Dermis microvascular lymphatic vessel endothelial cell (primary cell): ENCODE results near the gene ZNF117. TPM values are rescaled to one million over a fixed set of nuclear protein-coding genes. Genes with fewer than 3 reads are reported as not detected.

Experiments
- total RNA-seq: library from RNA; depleted of rRNA; stranded (reverse); fragments of >200 nt; gene quantifications from 2 replicates; pipeline ENCODE4 v1.2.1, GENCODE V29; 2014

The ZNF117 gene
- total RNA-seq, 1 donor from 2014 or later, result 1.2 TPM

Other genes with a start within 250 kb of the ZNF117 start
- 2.1 and 3.2 TPM in 2 replicates for gene ZNF138, start 196.6 kb downstream of the ZNF117 start, total RNA-seq
- gene ZNF273, start 87.8 kb downstream of the ZNF117 start, total RNA-seq, result 4.2 and 7.1 TPM in 2 replicates
- gene ERV3-1, start 15.7 kb upstream of the ZNF117 start, total RNA-seq, result 2.3 and 4.6 TPM in 2 replicates